BLaER1 (cell line): ENCODE data around the gene RPTOR.

Experiments used
- H3K27ac ChIP-seq: shearing (Covaris generic); formaldehyde crosslinking; 2 replicates; pipeline ENCODE4 v1.8.1; 2022
- H3K27me3 ChIP-seq: shearing (Covaris generic); formaldehyde crosslinking; 2 replicates; pipeline ENCODE4 v1.8.1; 2022
- H3K36me3 ChIP-seq: shearing (Covaris generic); formaldehyde crosslinking; 2 replicates; pipeline ENCODE4 v1.8.1; 2022
- H3K4me1 ChIP-seq: shearing (Covaris generic); formaldehyde crosslinking; 2 replicates; pipeline ENCODE4 v1.8.1; 2022
- H3K4me2 ChIP-seq: shearing (Covaris generic); formaldehyde crosslinking; 2 replicates; pipeline ENCODE4 v1.8.1; 2022
- H3K4me3 ChIP-seq: shearing (Covaris generic); formaldehyde crosslinking; 2 replicates; pipeline ENCODE4 v1.8.1; 2022
- H3K9ac ChIP-seq: shearing (Covaris generic); formaldehyde crosslinking; 2 replicates; pipeline ENCODE4 v1.8.1; 2022
- H3K9me3 ChIP-seq: shearing (Covaris generic); formaldehyde crosslinking; 2 replicates; pipeline ENCODE4 v1.8.1; 2022
- H4K20me1 ChIP-seq: shearing (Covaris generic); formaldehyde crosslinking; 2 replicates; pipeline ENCODE4 v1.8.1; 2022
- Cebpa-rat ChIP-seq: shearing (Covaris generic); IDR thresholded peaks from 2 replicates; pipeline ENCODE4 v1.8.1; 2022

Gene RPTOR, protein sequence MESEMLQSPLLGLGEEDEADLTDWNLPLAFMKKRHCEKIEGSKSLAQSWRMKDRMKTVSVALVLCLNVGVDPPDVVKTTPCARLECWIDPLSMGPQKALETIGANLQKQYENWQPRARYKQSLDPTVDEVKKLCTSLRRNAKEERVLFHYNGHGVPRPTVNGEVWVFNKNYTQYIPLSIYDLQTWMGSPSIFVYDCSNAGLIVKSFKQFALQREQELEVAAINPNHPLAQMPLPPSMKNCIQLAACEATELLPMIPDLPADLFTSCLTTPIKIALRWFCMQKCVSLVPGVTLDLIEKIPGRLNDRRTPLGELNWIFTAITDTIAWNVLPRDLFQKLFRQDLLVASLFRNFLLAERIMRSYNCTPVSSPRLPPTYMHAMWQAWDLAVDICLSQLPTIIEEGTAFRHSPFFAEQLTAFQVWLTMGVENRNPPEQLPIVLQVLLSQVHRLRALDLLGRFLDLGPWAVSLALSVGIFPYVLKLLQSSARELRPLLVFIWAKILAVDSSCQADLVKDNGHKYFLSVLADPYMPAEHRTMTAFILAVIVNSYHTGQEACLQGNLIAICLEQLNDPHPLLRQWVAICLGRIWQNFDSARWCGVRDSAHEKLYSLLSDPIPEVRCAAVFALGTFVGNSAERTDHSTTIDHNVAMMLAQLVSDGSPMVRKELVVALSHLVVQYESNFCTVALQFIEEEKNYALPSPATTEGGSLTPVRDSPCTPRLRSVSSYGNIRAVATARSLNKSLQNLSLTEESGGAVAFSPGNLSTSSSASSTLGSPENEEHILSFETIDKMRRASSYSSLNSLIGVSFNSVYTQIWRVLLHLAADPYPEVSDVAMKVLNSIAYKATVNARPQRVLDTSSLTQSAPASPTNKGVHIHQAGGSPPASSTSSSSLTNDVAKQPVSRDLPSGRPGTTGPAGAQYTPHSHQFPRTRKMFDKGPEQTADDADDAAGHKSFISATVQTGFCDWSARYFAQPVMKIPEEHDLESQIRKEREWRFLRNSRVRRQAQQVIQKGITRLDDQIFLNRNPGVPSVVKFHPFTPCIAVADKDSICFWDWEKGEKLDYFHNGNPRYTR (N-terminal part only)

GRCh38 chr17:80544655-80545498 lies at the start of gene RPTOR:
TSS of gene RPTOR (plus strand) at chr17:80544838. CDS start at chr17:80545630, 792 bp downstream.
- Histone ChIP-seq H3K4me2 (peak within 1 kb of the TSS; percentile 99), H3K36me3 (peaks cover 11% of the 10 kb centered on the region; the same call in 1 of the 2 replicates), H3K9me3 (no peaks in the 10 kb centered on the region), H4K20me1 (peaks cover 29% of the 10 kb centered on the region), H3K27me3 (no peaks in the 10 kb centered on the region), H3K9ac (peak within 1 kb of the TSS; percentile 92), H3K4me3 (peak within 1 kb of the TSS; percentile 83), H3K4me1 (peaks cover 28% of the 10 kb centered on the region), H3K27ac (peak within 1 kb of the TSS; percentile 88)
- no peak for TF ChIP-seq Cebpa-rat

DNA sequence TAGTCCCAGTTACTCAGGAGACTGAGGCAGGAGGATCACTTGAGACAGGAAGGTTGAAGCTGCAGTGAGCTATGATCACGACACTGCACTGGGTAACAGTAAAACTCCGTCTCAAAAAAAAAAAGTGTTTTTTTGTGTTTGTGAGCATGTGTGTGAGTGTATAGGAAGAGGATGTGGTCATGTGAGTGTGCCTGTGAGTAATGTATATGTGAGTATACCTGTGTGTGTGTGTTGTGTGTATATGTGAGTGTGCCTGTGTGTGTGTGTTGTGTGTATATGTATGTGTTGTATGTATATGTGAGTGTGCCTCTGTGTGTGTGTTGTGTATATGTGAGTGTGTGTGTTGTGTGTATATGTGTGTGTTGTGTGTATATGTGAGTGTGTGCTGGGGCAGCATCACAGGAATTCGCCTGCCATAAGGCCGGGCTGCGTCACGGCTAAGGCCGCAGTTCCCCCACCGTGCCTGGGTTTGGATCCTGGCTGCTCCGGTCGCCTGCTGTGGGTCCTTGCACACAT lies 46.9 kb upstream of the RPTOR start:
- peak overlapping the region; percentile 68; the same call in 1 of the 2 replicates for H3K27ac ChIP-seq
- H3K4me1 ChIP-seq: peaks cover 29% of the 10 kb centered on the region
- H3K27me3 ChIP-seq: no peaks in the 10 kb centered on the region
- no peaks in the 10 kb centered on the region for H3K9me3 ChIP-seq
- TF ChIP-seq Cebpa-rat: no peak
- no peak overlapping the region for H3K4me3 ChIP-seq
- no peaks in the 10 kb centered on the region for H4K20me1 ChIP-seq
- no peak overlapping the region for H3K9ac ChIP-seq
- H3K36me3 ChIP-seq: no peaks in the 10 kb centered on the region; the same call in 1 of the 2 replicates
- H3K4me2 ChIP-seq: peak overlapping the region; percentile 59

DNA sequence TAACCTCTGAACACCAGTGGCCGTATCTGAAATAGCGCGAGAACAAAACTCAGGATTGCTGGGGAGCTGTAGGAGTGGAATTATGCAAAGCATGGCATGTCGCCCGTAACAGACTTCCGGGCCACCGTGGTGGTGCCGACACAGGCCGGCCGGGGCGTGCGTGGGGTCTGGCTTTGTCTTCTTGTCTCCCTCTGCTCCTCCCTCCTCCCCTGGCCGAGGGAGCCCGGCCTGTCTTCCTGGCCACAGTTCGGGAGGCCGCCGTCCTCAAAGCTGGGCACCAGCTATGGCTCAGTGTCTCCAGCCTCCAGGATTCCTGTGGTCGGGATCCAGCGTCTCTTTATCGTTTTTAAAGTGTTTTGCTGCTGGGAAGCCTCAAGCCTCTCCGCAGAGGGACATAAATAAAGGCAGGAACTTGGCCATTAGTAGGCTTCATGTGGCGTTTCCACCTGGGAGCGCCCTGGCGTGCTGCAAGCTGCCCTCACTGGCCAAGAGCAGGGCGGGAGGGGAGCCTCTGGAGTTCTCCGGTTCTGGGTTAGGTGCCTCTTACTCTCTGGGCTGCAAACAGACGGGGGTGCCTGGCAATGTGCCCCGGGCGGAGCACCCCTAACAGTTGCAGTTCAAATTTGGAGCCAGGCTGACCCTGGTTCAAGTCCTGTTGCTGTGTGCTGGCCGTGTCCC lies 46.3 kb upstream of the RPTOR start:
- peak overlapping the region; percentile 59 for H3K4me2 ChIP-seq
- peak overlapping the region; percentile 68 for H3K27ac ChIP-seq
- H3K4me1 ChIP-seq: peaks cover 29% of the 10 kb centered on the region
- H3K9ac ChIP-seq: peak overlapping the region; percentile 48; the same call in 1 of the 2 replicates
- no peak overlapping the region for H3K4me3 ChIP-seq
- H3K27me3 ChIP-seq: no peaks in the 10 kb centered on the region
- no peaks in the 10 kb centered on the region; the same call in 1 of the 2 replicates for H3K36me3 ChIP-seq
- H4K20me1 ChIP-seq: no peaks in the 10 kb centered on the region
- H3K9me3 ChIP-seq: no peaks in the 10 kb centered on the region
- no peak for TF ChIP-seq Cebpa-rat

GRCh38 chr17:80498920-80499410 lies 45.7 kb upstream of the RPTOR start:
- Histone ChIP-seq H3K36me3 (no peaks in the 10 kb centered on the region; the same call in 1 of the 2 replicates), H3K4me3 (no peak overlapping the region), H3K9me3 (no peaks in the 10 kb centered on the region), H3K27ac (peak overlapping the region; percentile 68), H3K4me1 (peaks cover 29% of the 10 kb centered on the region), H3K9ac (no peak overlapping the region), H3K27me3 (no peaks in the 10 kb centered on the region), H3K4me2 (peak overlapping the region; percentile 59; the same call in 1 of the 2 replicates), H4K20me1 (no peaks in the 10 kb centered on the region)
- no peak for TF ChIP-seq Cebpa-rat

- H3K9ac ChIP-seq: no peak overlapping the region
- peak overlapping the region; percentile 12; the same call in 1 of the 2 replicates for H3K4me2 ChIP-seq
- H3K27me3 ChIP-seq: no peaks in the 10 kb centered on the region
- peaks cover 29% of the 10 kb centered on the region for H3K4me1 ChIP-seq
- no peak for TF ChIP-seq Cebpa-rat
- no peaks in the 10 kb centered on the region for H4K20me1 ChIP-seq
- H3K27ac ChIP-seq: 0 out of 2 replicates have a peak overlapping the region, but pooled peaks have one; percentile 9
- no peak overlapping the region for H3K4me3 ChIP-seq
- no peaks in the 10 kb centered on the region for H3K9me3 ChIP-seq
- H3K36me3 ChIP-seq: no peaks in the 10 kb centered on the region; the same call in 1 of the 2 replicates
These were observed 45.1 kb upstream of the RPTOR start for GRCh38 chr17:80499560-80499959.

DNA sequence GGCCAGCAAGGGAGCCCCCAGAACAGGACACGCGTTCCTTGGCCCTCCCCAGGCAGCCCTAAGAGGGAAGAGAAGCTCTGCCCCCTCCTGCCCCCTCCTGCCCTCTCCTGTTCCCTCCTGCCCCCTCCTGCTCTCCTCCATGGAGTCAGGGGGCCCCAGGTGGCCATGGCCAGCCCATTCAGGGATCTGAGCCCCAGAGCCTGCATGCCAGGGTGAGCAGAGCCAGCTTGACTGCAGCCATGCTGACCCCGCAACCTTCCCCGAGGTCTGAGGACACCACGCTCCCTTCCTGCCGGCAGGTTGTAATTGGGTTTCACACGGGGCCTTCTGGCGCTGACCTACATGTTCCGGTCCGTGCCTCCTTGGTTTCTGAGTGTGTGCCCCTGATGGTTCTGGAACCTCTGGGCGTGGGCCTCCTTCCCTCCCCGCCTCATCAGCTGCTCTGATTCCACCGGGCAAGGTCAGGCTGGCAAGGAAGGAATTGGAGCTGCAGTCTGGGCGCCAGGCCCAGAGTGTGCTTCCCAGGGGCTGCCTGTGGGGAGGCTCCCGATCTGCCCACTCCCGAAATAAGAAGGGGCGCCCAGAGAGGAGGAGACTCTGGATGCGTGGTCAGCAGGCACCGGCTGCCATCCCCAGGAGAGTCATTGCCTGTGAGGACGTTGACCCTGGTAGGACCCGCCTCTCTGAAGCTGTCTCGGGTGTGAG lies 44.5 kb upstream of the RPTOR start:
- Histone ChIP-seq H3K27ac (0 out of 2 replicates have a peak overlapping the region, but pooled peaks have one; percentile 9), H3K36me3 (no peaks in the 10 kb centered on the region), H4K20me1 (no peaks in the 10 kb centered on the region), H3K9ac (no peak overlapping the region), H3K4me2 (peak overlapping the region; percentile 12; the same call in 1 of the 2 replicates), H3K4me1 (peaks cover 29% of the 10 kb centered on the region), H3K4me3 (no peak overlapping the region), H3K9me3 (no peaks in the 10 kb centered on the region), H3K27me3 (no peaks in the 10 kb centered on the region)
- TF ChIP-seq Cebpa-rat: no peak

GRCh38 chr17:80501741-80502577 lies 42.7 kb upstream of the RPTOR start:
- TF ChIP-seq Cebpa-rat: no peak
- H4K20me1 ChIP-seq: no peaks in the 10 kb centered on the region

More at GRCh38 chr17:80501741-80502577, 42.7 kb upstream of the RPTOR start:
- Histone ChIP-seq H3K9ac (no peak overlapping the region), H3K36me3 (no peaks in the 10 kb centered on the region), H3K4me3 (no peak overlapping the region), H3K27me3 (no peaks in the 10 kb centered on the region), H3K4me2 (no peak overlapping the region), H3K27ac (no peak overlapping the region), H3K9me3 (no peaks in the 10 kb centered on the region), H3K4me1 (peaks cover 29% of the 10 kb centered on the region)
